Measurements from ENCODE around the gene GALNTL6.
"Not testable (repeated sequence)": the region's sequence is repeated elsewhere in the genome, so short reads cannot be mapped to it uniquely, and the experiment has no call there.

The GALNTL6 gene

GRCh38 chr4:172736046-172736445 lies 922.8 kb downstream of the GALNTL6 start:
- no peak for DNase-seq (ENCODE audit: low read depth in 2 of 2)

- no peak for DNase-seq (ENCODE audit: low read depth in 2 of 2)
Measured at GRCh38 chr4:172740434-172740833, 927.2 kb downstream of the GALNTL6 start.

DNA sequence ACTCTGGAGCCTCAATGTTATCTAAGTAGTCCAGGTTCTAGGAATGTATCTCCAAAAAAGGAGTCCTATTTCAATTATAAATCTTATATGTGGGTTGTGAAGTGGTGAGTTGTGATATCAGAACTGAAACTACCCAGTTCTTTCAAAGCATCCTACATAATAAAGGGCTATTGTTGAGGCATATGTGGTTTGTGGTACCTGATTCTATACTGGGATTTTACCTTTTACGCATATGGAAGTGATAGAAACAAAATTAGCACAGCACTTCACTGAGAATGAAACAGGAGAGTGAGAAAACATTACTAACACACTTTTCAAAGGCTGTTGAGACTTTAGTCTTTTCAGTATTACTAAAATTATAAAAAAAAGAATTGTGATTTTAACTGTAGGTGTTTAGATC lies 937.7 kb downstream of the GALNTL6 start:
- DNase-seq (ENCODE audit: low read depth in 2 of 2) = no peak

DNA sequence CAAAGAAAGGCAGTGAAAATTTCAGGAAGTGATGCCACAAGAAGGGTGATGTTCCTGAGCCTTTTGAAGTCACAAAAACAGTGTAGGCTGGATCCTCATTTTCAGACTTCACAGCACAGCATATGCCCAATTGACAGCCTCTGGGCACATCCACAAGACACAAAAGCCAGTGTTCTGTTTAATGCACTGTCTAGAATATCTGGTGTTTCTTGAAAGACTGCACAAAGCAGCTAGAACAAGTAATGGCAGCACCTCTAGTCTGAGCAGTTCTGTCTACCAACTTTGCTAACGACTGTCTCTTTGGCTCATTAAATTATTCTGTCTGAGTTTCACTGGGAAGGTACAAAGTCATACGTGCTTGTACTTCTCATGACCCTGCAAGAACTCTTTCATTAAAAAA lies 938.3 kb downstream of the GALNTL6 start:
- no peak for DNase-seq (ENCODE audit: low read depth in 2 of 2)

DNA sequence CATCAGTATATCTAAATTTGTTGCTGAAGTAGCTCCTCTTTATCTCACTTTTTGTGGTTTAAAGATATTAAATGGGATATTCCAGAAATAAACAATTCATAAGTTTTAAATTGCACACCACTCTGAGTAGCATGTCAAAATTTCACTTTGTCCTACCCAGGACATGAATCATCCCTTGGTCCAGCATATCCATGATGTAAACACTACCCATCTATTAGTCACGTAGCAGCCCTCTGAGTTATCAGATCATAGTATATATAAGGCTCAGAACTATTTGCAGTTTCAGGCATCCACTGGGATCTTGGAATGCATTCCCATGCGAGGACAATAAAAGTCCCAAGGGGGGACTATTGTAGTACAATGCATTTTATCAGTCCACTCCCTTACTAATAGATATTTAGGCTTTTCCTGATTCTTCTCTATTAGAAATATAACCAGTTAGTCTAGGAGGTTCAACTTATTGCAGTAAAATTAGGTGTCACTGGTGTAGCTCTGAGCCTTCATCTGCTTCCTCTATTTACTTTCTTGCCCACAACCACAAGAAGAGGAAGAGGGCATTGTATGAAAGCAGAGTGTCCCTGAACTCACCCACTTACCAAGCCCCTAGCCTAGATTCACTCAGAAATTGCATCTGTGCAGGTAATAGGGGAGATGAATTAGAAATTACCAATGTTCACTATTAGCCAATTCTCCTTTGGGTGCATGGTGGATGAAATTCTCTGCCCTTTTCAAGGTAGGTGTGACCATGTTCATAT lies 945.6 kb downstream of the GALNTL6 start:
- no peak for DNase-seq (ENCODE audit: low read depth in 2 of 2)

- DNase-seq (ENCODE audit: low read depth in 2 of 2) = no peak
Measured at GRCh38 chr4:172760512-172760911, 947.3 kb downstream of the GALNTL6 start.

DNA sequence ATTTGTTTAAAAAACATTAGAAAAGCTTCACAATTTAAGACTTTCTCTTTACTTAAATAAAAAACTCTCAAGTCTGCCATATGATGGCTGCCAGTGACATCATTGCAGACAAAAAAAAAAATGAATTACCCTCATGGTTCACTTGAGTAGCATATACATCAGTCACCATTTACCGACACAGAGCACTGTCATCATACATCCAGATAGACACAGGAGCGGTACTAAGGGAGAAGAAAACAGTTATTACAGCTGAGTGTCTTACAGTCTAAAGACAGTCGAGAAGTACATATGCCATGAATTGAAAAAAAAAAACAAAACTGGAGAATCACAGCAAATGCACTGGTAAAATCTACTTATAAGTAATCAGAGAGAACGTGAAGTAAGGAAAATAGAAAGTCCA lies 949.7 kb downstream of the GALNTL6 start:
- no peak for DNase-seq (ENCODE audit: low read depth in 2 of 2)

GRCh38 chr4:172770787-172771186 lies 957.6 kb downstream of the GALNTL6 start:
- no peak for DNase-seq (ENCODE audit: low read depth in 2 of 2)

GRCh38 chr4:172772781-172773180 lies 959.6 kb downstream of the GALNTL6 start:
- no peak for DNase-seq (ENCODE audit: low read depth in 2 of 2)

GRCh38 chr4:172776203-172776861 lies 963.1 kb downstream of the GALNTL6 start:
- DNase-seq (ENCODE audit: low read depth in 2 of 2) = no peak

DNA sequence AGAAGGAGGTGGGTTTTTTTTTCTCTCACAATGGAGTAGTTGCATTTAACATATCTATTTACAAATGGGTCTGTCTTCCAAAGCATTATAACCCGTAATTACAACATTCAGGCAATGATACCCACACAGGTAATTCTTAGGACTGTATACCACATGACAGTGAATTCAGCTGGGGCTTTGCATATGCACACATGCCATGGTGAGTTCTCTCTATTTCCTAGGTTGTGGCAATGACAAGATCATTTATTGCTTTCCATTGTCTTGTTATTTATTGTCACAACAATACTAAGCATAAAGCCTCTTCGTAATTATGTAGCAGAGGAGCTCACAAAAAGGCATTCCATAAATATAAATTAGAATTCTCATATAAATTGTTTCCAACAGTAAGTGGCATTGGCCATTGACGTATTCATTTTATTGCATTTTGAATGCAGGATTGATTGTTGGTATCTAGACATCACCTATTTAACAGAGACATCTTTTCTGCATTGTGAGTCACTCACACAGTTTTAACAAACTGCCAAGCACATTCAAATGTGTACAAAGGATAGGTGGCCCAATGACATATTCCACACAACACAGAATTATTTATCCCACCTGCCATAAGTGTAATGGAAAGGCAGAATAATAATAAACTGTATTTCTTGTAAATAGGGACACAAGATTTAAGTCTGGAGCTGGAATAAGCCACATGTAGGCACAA lies 964.7 kb downstream of the GALNTL6 start:
- DNase-seq (ENCODE audit: low read depth in 2 of 2) = no peak

DNA sequence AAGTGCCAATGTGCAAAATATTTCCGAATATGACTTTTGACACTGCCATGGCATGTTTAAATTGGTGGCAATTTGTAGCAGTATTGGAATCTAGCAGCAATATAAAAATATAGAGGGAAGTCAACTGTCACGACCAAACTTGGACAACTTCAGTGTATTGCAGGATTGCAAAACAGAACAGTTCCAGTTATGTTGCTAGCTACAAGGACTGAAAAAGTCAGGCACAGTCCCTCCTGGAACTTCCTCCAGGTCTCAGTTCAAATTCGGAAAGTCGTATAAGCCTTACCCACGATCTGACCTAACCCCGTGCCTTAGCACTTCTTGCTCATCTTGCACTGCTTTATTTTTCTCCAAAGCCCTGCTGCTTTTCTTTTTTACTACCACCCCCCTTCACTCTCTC lies 965.4 kb downstream of the GALNTL6 start:
- no peak for DNase-seq (ENCODE audit: low read depth in 2 of 2)

DNA sequence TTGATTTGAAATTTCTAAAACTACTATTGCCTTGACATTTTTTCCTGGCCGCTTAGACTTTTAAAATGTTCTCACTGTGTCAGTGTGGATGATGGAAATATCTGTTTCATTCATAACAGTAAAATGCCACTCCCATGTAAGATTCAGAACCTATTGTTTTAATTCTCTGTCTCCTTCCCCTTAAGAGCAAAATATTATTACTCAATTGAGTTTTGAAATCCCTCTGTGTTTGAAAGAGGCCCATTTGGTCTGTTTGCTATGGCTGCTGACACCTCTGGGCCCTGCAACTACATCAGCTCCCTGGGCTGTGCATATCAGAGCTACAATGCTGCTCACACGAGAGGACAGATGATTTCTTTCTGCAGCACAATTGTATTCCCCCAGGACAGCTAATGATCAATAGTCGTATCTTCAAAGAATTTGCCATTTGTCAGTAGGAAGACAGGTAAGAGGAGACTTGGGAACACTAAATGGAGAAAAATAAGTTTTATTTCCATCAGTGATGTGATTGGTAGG lies 967.4 kb downstream of the GALNTL6 start:
- DNase-seq (ENCODE audit: low read depth in 2 of 2) = no peak

GRCh38 chr4:172785613-172786012 lies 972.4 kb downstream of the GALNTL6 start:
- DNase-seq (ENCODE audit: low read depth in 2 of 2) = no peak

DNA sequence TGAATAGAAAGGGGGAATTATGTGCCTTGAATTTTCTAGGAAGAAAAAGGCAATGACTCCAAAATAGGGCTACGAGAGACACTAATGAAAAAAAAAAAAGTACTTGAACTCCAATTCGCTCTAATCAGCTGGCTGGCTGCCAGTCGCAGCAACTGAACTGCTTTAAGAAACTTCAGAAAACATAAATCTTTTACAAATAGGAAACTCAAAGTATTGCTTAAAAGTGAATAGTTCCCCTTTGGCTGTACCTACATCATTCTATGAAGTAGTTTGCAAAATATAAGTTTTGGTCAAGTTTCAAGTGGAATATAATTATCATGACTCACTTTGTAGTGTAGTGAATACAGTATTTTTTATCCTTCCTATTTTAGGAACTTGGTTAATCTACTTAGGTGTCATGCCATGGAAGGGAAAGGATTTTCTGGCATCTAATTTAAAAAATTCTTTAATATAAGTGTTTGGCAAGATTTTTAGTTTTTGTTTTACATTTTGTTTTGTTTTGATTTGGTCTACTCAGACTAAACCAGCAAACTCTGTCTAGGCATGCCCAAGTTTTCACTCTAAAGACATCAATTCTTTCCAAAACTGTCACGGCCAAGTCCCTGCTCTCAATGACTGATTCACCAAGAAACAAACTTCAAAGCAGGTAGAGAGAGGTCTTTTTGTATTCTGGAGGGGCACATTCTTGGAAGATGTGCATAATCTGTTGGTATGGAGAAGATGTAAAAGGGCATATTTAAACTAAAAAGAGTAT lies 973.0 kb downstream of the GALNTL6 start:
- DNase-seq (ENCODE audit: low read depth in 2 of 2) = no peak

GRCh38 chr4:172787111-172787510 lies 973.9 kb downstream of the GALNTL6 start:
- DNase-seq (ENCODE audit: low read depth in 2 of 2) = no peak

- DNase-seq (ENCODE audit: low read depth in 2 of 2) = no peak
Measured at GRCh38 chr4:172791841-172792240, 978.6 kb downstream of the GALNTL6 start.

GRCh38 chr4:172793565-172794306 lies 980.5 kb downstream of the GALNTL6 start:
- no peak for DNase-seq (ENCODE audit: low read depth in 2 of 2)

GRCh38 chr4:172794307-172794703 lies 981.1 kb downstream of the GALNTL6 start:
- no peak for DNase-seq (ENCODE audit: low read depth in 2 of 2)

DNA sequence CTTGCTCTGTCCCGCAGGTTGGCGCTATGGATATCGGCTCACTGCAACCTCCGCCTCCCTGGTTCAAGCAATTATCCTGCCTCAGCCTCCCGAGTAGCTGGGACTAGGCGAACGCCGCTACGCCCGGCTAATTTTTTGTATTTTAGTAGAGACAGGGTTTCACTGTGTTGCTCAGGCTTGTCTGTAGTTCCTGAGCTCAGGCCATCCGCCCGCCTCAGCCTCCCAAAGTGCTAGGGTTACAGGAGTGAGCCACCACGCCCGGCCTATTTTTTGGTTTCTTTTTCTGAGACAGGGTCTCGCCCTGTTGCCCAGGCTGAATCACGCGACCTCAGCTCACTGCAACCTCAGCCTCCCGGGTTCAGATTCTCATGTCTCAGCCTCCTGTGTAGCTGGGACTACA lies 984.1 kb downstream of the GALNTL6 start:
- not testable (repeated sequence) for DNase-seq (ENCODE audit: low read depth in 2 of 2)

- DNase-seq (ENCODE audit: low read depth in 2 of 2) = no peak
Measured at GRCh38 chr4:172802032-172802431, 988.8 kb downstream of the GALNTL6 start.
